WTC11 (cell line): Measurements from ENCODE around the gene PLXNB2. TPM values are rescaled to one million over a fixed set of nuclear protein-coding genes. Genes with fewer than 3 reads are reported as not detected.

Experiments
- ATAC-seq: fragments of 200-7000 bp; cut with Tn5 transposase; 2 replicates; pipeline ENCODE4 v1.10.0; 2021; ENCODE audit warnings: mild to moderate bottlenecking, moderate library complexity
- CTCF ChIA-PET: fragments of 300-600 bp; sonication (Branson Sonifier 250); formaldehyde crosslinking; loops from one replicate; lab custom pipeline; 2021; ENCODE audit warnings: antibody characterized with exemption; lab: Charles Lee
- POLR2A ChIA-PET: fragments of 350-600 bp; sonication (Branson Sonifier 250); formaldehyde crosslinking; loops from one replicate; lab custom pipeline; 2021; ENCODE audit warnings: antibody characterized with exemption; lab: Charles Lee
- DNase-seq: peaks from one replicate; pipeline ENCODE4 v3.0.0; 2021; ENCODE audit warnings: low spot score
- H3K27ac Mint-ChIP-seq: 2 replicates; pipeline ENCODE4 v1.8.0; 2021; ENCODE audit warnings: mixed read lengths
- H3K27me3 Mint-ChIP-seq: 2 replicates; pipeline ENCODE4 v1.8.0; 2021; ENCODE audit warnings: low read depth, mild to moderate bottlenecking, moderate library complexity, mixed read lengths
- H3K36me3 Mint-ChIP-seq: 2 replicates; pipeline ENCODE4 v1.8.0; 2021; ENCODE audit warnings: mixed read lengths
- H3K4me1 Mint-ChIP-seq: 2 replicates; pipeline ENCODE4 v1.8.0; 2022; ENCODE audit warnings: mixed read lengths
- H3K4me3 Mint-ChIP-seq: 2 replicates; pipeline ENCODE4 v1.8.0; 2021; ENCODE audit warnings: mild to moderate bottlenecking, moderate library complexity, mixed read lengths
- H3K9me3 Mint-ChIP-seq: 2 replicates; pipeline ENCODE4 v1.8.0; 2021; ENCODE audit warnings: mixed read lengths
- CTCF ChIP-seq: fragments of 200-600 bp; IDR thresholded peaks from 2 replicates; pipeline ENCODE4 v1.8.0; 2022; ENCODE audit warnings: antibody characterized with exemption
- E2F1 ChIP-seq: sonication (generic); formaldehyde crosslinking; IDR thresholded peaks from 2 replicates; pipeline ENCODE4 v1.8.0; 2022; ENCODE audit warnings: mild to moderate bottlenecking, missing genetic modification reagents
- KAT7 ChIP-seq: sonication (generic); formaldehyde crosslinking; IDR thresholded peaks from 2 replicates; pipeline ENCODE4 v1.8.1; 2023; ENCODE audit warnings: missing genetic modification reagents, mild to moderate bottlenecking, borderline replicate concordance
- SOX15 ChIP-seq: fragments of 250-450 bp; sonication (Bioruptor Pico); IDR thresholded peaks from 2 replicates; pipeline ENCODE4 v1.9.0; 2021; ENCODE audit warnings: mild to moderate bottlenecking
- TEAD1 ChIP-seq: sonication (generic); formaldehyde crosslinking; IDR thresholded peaks from 2 replicates; pipeline ENCODE4 v1.8.0; 2022; ENCODE audit warnings: mild to moderate bottlenecking, missing genetic modification reagents
- ZNF121 ChIP-seq: sonication (generic); formaldehyde crosslinking; IDR thresholded peaks from 2 replicates; pipeline ENCODE4 v1.8.0; 2023; ENCODE audit warnings: missing genetic modification reagents
- ZNF317 ChIP-seq: sonication (generic); formaldehyde crosslinking; IDR thresholded peaks from 2 replicates; pipeline ENCODE4 v1.8.1; 2023; ENCODE audit warnings: low read depth, mild to moderate bottlenecking, moderate library complexity, missing genetic modification reagents, borderline replicate concordance
- ZNF396 ChIP-seq: fragments of 250-450 bp; sonication (Bioruptor Pico); IDR thresholded peaks from 2 replicates; pipeline ENCODE4 v1.8.0; 2021; ENCODE audit warnings: mild to moderate bottlenecking, moderate library complexity, borderline replicate concordance
- ZNF671 ChIP-seq: fragments of 250-450 bp; sonication (Bioruptor Pico); IDR thresholded peaks from 2 replicates; pipeline ENCODE4 v1.8.0; 2021; ENCODE audit warnings: mild to moderate bottlenecking
- total RNA-seq: library from RNA; stranded (reverse); gene quantifications from 3 replicates; pipeline ENCODE4 v1.2.3, GENCODE V29; 2021
- TF ChIP-seq, protein P1 (sequence below): sonication (generic); formaldehyde crosslinking; IDR thresholded peaks from 2 replicates; pipeline ENCODE4 v1.8.0; 2022; ENCODE audit warnings: missing genetic modification reagents
- TF ChIP-seq, protein P2 (sequence below): fragments of 250-450 bp; sonication (Bioruptor Pico); IDR thresholded peaks from 2 replicates; pipeline ENCODE4 v1.9.0; 2021; ENCODE audit warnings: mild to moderate bottlenecking
- TF ChIP-seq, protein P3 (sequence below): sonication (generic); formaldehyde crosslinking; conservative IDR thresholded peaks from 2 replicates; pipeline ENCODE4 v1.8.1; 2023; ENCODE audit warnings: mild to moderate bottlenecking, low read depth, missing genetic modification reagents, moderate library complexity
- TF ChIP-seq, protein P4 (sequence below): sonication (generic); formaldehyde crosslinking; IDR thresholded peaks from 2 replicates; pipeline ENCODE4 v1.8.1; 2023; ENCODE audit warnings: mild to moderate bottlenecking, missing genetic modification reagents, moderate library complexity

PLXNB2 gene
- total RNA-seq, 1 experiment from 2014 or later: 113 TPM

- TF ChIP-seq CTCF (peak; percentile 29; the same call in 1 of the 2 replicates), ZNF121 (CRISPR knock-in tag) (peak; percentile 39; the same call in 1 of the 2 replicates), ZNF396 (CRISPR knock-in tag) (no peak), E2F1 (CRISPR knock-in tag) (no peak), TEAD1 (CRISPR knock-in tag) (no peak), ZNF671 (no peak), SOX15 (CRISPR knock-in tag) (no peak)
- TF ChIP-seq, protein P1, sequence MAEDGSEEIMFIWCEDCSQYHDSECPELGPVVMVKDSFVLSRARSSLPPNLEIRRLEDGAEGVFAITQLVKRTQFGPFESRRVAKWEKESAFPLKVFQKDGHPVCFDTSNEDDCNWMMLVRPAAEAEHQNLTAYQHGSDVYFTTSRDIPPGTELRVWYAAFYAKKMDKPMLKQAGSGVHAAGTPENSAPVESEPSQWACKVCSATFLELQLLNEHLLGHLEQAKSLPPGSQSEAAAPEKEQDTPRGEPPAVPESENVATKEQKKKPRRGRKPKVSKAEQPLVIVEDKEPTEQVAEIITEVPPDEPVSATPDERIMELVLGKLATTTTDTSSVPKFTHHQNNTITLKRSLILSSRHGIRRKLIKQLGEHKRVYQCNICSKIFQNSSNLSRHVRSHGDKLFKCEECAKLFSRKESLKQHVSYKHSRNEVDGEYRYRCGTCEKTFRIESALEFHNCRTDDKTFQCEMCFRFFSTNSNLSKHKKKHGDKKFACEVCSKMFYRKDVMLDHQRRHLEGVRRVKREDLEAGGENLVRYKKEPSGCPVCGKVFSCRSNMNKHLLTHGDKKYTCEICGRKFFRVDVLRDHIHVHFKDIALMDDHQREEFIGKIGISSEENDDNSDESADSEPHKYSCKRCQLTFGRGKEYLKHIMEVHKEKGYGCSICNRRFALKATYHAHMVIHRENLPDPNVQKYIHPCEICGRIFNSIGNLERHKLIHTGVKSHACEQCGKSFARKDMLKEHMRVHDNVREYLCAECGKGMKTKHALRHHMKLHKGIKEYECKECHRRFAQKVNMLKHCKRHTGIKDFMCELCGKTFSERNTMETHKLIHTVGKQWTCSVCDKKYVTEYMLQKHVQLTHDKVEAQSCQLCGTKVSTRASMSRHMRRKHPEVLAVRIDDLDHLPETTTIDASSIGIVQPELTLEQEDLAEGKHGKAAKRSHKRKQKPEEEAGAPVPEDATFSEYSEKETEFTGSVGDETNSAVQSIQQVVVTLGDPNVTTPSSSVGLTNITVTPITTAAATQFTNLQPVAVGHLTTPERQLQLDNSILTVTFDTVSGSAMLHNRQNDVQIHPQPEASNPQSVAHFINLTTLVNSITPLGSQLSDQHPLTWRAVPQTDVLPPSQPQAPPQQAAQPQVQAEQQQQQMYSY (CRISPR knock-in tag): no peak
- TF ChIP-seq, protein P2, sequence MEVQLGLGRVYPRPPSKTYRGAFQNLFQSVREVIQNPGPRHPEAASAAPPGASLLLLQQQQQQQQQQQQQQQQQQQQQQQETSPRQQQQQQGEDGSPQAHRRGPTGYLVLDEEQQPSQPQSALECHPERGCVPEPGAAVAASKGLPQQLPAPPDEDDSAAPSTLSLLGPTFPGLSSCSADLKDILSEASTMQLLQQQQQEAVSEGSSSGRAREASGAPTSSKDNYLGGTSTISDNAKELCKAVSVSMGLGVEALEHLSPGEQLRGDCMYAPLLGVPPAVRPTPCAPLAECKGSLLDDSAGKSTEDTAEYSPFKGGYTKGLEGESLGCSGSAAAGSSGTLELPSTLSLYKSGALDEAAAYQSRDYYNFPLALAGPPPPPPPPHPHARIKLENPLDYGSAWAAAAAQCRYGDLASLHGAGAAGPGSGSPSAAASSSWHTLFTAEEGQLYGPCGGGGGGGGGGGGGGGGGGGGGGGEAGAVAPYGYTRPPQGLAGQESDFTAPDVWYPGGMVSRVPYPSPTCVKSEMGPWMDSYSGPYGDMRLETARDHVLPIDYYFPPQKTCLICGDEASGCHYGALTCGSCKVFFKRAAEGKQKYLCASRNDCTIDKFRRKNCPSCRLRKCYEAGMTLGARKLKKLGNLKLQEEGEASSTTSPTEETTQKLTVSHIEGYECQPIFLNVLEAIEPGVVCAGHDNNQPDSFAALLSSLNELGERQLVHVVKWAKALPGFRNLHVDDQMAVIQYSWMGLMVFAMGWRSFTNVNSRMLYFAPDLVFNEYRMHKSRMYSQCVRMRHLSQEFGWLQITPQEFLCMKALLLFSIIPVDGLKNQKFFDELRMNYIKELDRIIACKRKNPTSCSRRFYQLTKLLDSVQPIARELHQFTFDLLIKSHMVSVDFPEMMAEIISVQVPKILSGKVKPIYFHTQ: no peak
- TF ChIP-seq, all 79 proteins: peak for 2
- Mint-ChIP-seq H3K9me3 (no peaks in the 10 kb centered on the region), H3K36me3 (no peaks in the 10 kb centered on the region), H3K4me3 (peak overlapping the region; percentile 62), H3K27ac (no peak overlapping the region), H3K4me1 (peaks cover 4% of the 10 kb centered on the region; the same call in 1 of the 2 replicates), H3K27me3 (no peaks in the 10 kb centered on the region; the same call in 1 of the 2 replicates)
- CTCF ChIA-PET: interaction anchor here (0.6 to 3.4 kb wide), 19 partner anchors 9 to 273 kb away, joined by 3 to 22 read pairs (median 5); partner anchors contain the start of genes DENND6B, MAPK12 and SCO2
- ATAC-seq: peak; percentile 62
- POLR2A ChIA-PET: interaction anchor here (1.0 to 1.9 kb wide), 2 partner anchors 15 to 20 kb away, joined by 4 to 7 read pairs; no protein-coding TSS in a partner anchor
- DNase-seq: peak; percentile 81
Measured at GRCh38 chr22:50252082-50253045, 55.1 kb downstream of the PLXNB2 start.

- CTCF ChIA-PET: interaction anchor here (0.7 to 3.4 kb wide), 22 partner anchors 9 to 369 kb away, joined by 3 to 22 read pairs (median 5); partner anchors contain the start of genes DENND6B, MAPK12 and SCO2
- TF ChIP-seq, protein P3, sequence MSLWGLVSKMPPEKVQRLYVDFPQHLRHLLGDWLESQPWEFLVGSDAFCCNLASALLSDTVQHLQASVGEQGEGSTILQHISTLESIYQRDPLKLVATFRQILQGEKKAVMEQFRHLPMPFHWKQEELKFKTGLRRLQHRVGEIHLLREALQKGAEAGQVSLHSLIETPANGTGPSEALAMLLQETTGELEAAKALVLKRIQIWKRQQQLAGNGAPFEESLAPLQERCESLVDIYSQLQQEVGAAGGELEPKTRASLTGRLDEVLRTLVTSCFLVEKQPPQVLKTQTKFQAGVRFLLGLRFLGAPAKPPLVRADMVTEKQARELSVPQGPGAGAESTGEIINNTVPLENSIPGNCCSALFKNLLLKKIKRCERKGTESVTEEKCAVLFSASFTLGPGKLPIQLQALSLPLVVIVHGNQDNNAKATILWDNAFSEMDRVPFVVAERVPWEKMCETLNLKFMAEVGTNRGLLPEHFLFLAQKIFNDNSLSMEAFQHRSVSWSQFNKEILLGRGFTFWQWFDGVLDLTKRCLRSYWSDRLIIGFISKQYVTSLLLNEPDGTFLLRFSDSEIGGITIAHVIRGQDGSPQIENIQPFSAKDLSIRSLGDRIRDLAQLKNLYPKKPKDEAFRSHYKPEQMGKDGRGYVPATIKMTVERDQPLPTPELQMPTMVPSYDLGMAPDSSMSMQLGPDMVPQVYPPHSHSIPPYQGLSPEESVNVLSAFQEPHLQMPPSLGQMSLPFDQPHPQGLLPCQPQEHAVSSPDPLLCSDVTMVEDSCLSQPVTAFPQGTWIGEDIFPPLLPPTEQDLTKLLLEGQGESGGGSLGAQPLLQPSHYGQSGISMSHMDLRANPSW (CRISPR knock-in tag): no peak
- TF ChIP-seq KAT7 (CRISPR knock-in tag) (no peak), ZNF317 (CRISPR knock-in tag) (no peak)
- TF ChIP-seq, protein P4, sequence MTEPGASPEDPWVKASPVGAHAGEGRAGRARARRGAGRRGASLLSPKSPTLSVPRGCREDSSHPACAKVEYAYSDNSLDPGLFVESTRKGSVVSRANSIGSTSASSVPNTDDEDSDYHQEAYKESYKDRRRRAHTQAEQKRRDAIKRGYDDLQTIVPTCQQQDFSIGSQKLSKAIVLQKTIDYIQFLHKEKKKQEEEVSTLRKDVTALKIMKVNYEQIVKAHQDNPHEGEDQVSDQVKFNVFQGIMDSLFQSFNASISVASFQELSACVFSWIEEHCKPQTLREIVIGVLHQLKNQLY (CRISPR knock-in tag): no peak
- TF ChIP-seq, protein P1 (CRISPR knock-in tag): no peak
Measured at GRCh38 chr22:50251477-50252081, 55.9 kb downstream of the PLXNB2 start.

More at GRCh38 chr22:50251477-50252081, 55.9 kb downstream of the PLXNB2 start:
- Mint-ChIP-seq H3K27me3 (no peaks in the 10 kb centered on the region; the same call in 1 of the 2 replicates), H3K27ac (no peak overlapping the region), H3K36me3 (no peaks in the 10 kb centered on the region), H3K4me1 (peaks cover 4% of the 10 kb centered on the region; the same call in 1 of the 2 replicates), H3K4me3 (peak overlapping the region; percentile 62), H3K9me3 (no peaks in the 10 kb centered on the region)
- POLR2A ChIA-PET: interaction anchor here (0.6 to 1.9 kb wide), 3 partner anchors 16 to 20 kb away, joined by 3 to 7 read pairs (median 4); no protein-coding TSS in a partner anchor
- ATAC-seq (peak; percentile 7), DNase-seq (no peak)
